SIG-M5 (cell line): ENCODE data around the gene MANSC4.
A peak's percentile ranks its signal among the peaks of the same experiment; 100 is the strongest.

Experiments
- DNase-seq: peaks from one replicate; lab custom pipeline; 2025; lab: John Stamatoyannopoulos, UW

MANSC4 gene

DNA sequence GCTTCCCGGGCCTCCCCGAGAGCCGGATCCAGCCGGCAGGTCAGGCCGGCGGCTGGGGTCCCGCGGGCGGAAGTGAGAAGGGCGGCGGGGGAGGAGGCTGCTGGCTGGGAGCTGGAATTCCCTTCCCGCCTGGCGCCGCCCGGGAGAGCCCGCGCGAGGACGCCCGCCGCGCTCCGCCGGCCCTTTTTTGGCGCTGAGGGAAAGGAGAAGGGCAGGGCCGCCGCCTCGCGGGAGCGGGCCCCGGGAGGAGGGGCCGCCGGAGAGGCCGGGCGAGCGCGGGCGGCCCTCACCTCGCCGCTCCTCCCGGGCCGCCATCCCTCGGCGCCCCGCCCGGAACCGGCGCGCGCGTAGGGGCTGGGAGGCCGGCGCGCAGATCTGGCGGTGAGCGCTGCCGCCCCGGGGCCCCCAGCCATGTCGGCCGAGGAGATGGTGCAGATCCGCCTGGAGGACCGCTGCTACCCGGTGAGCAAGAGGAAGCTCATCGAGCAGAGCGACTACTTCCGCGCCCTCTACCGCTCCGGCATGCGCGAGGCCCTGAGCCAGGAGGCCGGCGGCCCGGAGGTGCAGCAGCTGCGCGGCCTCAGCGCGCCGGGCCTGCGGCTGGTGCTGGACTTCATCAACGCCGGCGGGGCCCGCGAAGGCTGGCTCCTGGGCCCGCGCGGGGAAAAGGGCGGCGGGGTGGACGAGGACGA lies at the start of gene MANSC4, which contains the start of gene KLHL42:
Gene MANSC4 (minus strand): TSS at position 317 of the 692 bp plus-strand sequence. CDS start 8,960 bp downstream, outside the sequence.
Gene KLHL42 (plus strand): TSS at position 314 of the 692 bp plus-strand sequence. CDS start 98 bp downstream, at position 412.
- peak; percentile 13 for DNase-seq

DNA sequence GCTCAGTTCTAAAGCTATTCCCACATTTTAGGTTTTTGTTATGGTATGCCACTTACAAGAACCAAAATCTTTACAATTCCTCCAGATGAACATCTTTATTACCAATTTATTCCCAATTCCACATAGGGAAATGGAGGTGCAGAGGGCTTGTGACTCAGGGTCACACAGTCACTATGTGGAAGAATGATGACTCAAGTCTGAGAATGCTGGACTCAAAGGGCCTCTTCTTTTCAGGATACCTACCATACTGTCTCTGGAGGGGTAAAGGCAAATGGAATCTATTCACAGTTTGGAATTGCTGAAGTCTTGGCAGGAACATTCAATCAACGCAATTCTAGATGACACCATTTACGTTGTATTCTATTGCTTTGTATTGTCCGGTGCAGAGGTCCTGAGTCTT lies 48.2 kb upstream of the MANSC4 start:
- no peak for DNase-seq

DNA sequence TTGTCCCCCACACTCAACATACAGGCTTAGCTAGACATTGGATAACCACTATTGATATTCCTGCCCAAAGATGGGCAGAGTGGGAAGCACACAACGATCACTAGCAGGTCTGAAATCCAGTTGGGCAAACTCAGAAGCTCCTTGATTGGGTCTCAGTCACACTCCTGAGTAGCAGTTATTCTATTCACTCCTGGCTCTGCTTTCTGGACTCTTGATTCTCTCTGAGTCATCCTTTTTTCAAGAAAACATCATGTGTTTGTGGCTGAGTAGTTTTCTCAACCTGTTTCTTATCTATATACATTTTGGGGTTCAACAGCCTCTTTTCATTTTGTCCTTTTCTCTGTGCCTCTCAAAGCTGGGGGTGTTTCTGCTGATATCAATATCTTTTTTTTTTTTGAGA lies 46.0 kb upstream of the MANSC4 start:
- no peak for DNase-seq

GRCh38 chr12:27824126-27824842 lies 44.2 kb upstream of the MANSC4 start:
- no peak for DNase-seq

- DNase-seq, result no peak
These were observed 43.0 kb upstream of the MANSC4 start for GRCh38 chr12:27823038-27823437.

DNA sequence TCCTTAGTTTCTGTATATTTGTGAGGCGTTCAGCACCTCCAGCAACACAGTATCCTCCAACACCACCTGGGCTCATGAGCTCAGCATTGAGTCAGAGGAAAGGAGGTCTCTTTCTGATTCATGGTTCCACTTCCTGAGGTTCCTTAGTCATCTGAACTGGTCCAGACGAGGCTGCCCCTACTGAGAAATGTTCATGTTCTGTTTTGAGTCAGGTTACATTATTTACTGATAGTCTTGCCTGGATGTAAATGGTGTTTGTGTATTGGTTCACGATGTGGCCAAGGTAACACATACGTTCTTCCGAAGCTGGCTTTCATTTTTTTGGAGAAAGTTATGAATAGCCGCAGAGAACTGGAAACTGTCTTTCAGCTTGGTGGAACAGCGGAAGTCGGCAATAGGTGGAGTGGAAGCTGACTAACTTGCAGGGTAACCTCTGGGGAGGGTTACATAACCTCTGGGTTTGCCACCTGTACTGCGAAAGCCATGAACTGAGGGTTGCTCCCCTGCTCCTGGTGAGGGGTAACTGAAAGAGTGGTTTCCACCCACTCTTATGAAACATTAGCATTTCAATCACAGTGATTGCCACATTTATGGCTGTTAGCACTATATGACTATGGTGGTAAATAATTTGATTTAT lies 42.2 kb upstream of the MANSC4 start:
- DNase-seq, result peak; percentile 65

DNA sequence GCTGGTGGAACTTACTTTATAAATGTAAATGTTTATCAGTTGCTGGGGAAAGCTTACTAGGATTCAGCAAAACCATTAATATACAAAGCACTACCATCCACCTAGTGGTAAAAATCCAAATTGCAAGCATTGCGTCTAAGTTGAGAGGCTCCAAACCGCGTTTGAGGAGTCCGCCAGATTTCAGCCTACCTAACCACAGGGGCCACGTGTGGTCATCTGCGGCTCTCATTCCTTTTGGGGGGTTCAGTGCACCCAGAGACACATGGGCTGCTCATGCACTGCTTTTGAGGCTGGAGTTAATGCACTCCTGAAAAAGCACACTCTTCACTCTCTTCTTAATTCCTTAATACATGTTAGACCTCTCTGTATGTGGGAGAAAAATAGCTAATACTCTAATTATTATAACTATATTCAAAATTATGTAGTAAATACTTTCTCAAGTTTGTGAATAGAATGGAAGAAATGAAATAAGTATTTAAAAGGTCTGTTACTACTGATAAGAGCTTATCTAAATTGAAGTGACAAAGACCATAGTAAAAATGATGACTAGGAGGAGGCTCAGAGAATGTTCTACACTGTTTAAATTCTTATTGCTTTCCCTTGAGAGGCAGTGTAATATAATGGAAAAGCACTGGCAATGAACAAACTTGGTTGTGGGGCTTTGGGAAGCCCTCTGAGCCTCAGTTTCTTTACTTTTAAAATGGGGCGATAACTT lies 41.4 kb upstream of the MANSC4 start:
- no peak for DNase-seq

GRCh38 chr12:27820564-27820963 lies 40.5 kb upstream of the MANSC4 start:
- DNase-seq, result no peak

DNA sequence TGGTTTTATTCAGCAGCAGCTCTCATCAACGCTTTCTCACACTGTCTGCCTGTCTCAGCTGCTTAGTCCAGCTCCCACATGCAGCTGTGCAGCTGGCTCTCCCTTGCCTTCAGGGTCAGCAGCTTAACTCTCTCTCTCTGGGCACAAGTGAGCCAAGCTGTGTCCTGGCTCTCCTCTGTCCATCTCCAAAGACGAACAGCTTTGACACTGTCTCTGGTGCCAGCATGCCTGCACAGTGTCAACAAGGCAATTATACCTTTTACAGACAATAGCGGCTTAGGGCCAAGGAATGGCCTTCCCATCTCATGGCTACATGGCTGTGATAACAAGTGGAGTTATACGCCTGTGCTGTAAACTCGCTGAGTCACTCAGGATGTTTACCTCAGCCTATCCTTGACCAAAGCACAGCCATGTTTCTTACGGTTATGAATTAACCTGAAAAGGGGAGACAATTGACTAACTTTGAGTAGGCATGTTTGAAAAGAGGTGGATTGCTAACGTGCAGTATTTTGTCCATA lies 38.4 kb upstream of the MANSC4 start:
- no peak for DNase-seq

GRCh38 chr12:27817766-27818165 lies 37.7 kb upstream of the MANSC4 start:
- no peak for DNase-seq

DNA sequence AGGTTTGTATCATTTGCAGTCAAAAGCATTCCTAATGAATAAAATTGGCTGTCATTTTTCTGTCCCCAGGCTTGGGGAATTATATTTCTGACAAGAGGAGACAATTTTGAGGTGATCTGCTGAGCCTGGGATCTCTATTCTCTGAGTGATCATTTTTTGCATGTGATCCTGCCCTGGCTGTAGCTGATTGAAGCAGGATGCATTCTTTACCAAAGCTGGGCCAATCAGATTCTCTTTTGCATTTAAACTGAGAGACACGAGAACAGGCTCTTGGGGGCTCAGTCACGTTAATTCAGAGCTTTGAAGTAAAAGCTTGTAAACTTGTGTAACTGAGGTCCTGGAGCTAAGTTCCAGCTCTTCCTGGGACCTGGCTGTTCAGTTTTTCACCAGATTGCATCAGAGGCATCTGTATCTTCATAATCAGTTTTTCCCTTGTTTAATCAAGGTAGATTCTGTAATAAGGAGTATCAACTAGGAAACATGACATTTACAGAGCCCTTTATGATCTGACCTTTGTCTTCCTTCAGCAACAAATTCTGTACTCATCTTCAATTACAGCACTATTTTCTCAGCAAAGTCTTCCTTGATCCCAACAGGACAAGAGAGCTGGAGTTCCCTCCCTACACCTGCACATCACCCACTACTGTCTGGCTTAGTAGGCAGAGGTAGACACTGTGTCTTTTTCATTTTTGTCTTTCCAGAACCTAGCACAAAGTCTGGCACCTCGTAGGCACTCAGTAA lies 35.0 kb upstream of the MANSC4 start:
- no peak for DNase-seq

DNA sequence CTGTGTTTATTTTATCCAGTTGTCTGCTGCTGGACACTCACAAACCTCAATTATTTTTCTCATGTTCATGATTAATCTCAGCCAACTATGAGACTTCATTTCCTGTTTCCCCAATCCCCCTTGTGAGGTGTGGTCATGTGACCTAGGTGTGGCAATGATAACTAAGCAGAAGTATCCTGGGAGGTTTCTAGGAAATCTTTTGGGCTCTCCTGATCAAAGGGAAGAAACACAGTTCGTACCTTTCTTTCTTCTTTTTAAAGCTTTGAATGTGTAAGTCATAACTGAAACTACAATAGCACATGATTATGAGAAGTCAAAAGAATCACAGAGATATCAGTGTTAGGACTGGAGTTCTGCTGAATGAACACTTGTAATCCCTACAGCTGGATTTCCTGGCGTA lies 34.4 kb upstream of the MANSC4 start:
- no peak for DNase-seq

DNA sequence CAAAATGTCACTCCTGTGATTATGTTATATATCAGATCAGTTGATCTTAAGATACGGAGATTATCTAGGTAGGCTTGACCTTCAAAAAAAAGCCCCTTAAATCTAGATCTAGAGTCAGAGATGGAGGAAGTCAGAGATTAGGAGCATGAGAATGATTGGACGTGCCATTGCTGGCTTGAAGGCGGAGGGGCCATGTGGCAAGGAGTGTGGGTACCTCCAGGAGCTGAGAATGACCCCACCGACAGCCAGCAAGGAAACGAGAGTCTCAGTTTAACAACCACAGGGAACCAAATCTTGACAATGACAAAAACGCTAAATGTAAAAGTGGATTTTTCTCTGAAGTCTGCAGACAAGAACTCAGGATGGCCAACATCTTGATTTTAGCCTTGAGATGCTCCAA lies 32.5 kb upstream of the MANSC4 start:
- DNase-seq, result no peak

DNA sequence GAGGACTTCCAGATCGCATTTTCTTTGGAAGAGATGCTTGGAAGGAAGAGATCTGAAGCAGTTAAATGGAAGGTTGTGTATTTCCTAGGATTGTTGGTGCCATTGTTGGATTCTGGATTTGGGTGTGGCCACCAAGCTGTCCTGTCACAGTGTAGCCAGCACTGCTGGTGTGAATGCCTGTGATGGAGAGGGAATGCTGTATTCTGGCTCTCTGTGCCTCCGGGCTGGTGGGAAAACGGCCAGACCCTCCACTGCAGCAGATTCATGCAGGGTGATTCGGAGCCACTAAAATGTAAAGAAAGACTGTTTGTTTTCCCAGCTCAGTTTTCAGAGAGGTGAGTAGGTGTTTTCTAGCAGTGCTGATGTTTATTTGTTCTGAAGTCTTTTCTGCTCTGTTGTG lies 30.7 kb upstream of the MANSC4 start:
- no peak for DNase-seq

DNA sequence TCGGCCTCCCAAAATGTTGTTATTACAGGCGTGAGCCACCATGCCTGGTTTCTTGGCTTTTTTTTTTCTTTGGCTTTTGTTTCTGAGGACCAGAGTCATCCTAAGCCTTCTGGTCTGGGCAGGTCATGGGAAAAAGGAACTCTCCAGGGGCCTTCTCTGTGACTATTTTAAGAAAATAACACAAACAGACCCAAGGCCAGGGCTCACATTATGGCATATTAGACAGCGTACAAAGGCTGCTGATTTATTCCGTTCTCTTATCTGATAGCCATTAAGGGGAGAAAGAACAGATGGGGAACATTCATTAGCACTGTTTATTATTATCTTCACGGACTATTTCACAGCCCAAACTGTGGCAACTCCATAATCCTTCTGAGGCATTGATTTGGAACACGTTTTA lies 28.8 kb upstream of the MANSC4 start:
- no peak for DNase-seq

DNA sequence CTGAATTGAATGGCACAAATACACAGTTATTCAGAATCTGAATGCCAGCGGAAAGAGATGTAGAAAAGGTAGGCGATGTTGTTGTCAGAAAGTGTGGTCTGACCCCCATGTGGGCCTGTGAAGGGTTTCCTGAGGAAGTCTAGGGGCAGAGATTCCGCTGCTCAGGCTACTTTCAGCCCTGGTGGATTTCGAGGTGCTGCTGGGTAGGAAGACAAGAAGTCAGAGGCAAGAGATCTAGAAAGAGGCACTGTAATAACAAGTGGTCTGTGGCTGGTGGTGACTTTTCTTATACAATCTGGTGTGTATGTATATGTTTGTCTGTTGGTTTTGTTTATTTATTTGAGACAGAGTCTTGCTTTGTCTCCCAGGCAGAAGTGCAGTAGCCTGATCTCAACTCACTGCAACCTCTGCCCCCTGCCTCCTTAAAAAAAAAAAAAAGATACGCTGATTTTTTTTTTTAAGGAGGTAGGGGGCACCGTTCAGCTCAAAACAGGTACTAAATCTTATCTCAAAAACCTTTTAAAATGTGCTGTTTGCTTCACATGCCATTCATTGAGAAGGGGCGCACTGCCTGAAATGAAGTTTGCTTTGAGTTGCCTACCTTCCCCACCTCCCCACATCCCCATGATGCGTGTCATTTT lies 27.1 kb upstream of the MANSC4 start:
- DNase-seq, result no peak

DNA sequence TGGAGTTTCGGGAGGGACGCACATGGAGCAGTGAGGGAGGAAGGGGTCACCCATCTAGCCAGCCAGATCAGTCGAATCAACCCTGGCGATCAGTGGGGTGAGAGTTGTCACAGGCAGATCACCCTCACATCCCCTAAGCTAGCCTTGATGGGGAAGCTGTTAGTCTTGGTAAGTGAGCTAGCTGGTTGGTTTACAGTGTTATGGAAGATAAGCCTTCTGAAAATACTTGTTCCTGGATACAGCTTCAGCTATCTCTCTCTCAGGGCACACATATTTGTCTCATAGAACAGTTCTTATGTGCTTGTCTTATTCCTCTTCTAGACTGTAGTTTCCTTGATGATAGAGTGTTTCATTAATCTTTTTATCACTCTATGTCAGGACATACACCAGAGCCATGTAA lies 26.2 kb upstream of the MANSC4 start:
- DNase-seq, result no peak

DNA sequence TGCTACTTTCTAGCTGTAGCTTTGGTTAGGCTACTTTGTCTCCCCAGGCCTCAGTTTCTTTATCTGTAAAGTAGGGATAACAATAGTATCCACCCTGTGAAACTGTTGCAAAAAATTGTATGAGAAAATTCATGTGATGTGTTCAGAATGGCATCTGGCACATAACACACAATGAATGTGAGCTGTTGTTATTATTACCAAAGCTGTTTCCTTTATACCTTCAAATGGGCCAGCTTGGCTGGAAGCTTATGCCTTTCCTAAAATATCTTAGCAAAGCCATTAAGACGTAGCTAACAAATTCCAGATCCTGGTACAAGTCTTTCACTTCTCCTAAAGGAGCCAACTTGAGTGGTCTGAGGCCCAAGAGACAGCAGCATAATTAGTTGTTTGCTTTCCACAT lies 25.2 kb upstream of the MANSC4 start:
- DNase-seq, result no peak

GRCh38 chr12:27802936-27803335 lies 22.9 kb upstream of the MANSC4 start:
- no peak for DNase-seq

GRCh38 chr12:27802511-27802910 lies 22.5 kb upstream of the MANSC4 start:
- DNase-seq, result no peak

DNA sequence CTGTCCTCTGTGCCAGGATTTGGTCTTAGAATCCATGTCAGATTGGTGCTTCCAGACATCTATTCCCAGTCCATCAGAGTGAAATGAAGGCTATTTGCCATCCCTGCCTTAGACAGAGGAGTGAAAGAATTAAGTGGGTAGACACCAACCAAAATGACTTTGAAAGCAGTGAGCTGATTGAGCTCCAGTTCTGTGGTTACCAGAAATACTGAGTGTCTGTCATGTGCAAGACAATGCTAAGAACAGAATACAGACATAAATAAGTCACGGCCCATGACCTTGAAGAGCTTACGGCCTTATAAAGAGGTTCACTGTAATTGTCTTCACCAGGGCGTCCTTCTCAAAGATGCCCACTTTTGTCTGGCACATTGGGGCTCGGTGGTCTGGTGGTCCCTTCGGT lies 21.6 kb upstream of the MANSC4 start:
- DNase-seq, result no peak
